CMK (cell line): ENCODE data around the gene LAGE3.

Experiments
- DNase-seq: peaks from one replicate; pipeline ENCODE4 v3.0.0-alpha.2; 2010; ENCODE audit warnings: low read depth

Gene LAGE3

GRCh38 chrX:154478728-154479622 lies at the start of gene LAGE3:
Gene LAGE3, minus strand, starts transcription at chrX:154479281. Its CDS starts 366 bp downstream, at chrX:154478915.
- peak; percentile 75 for DNase-seq

GRCh38 chrX:154526901-154527675 lies 48.0 kb upstream of the LAGE3 start:
- no peak for DNase-seq

- DNase-seq, result no peak
These were observed 46.8 kb upstream of the LAGE3 start for GRCh38 chrX:154525606-154526490.

- DNase-seq, result no peak
These were observed 40.3 kb upstream of the LAGE3 start for GRCh38 chrX:154519389-154519788.

- DNase-seq, result no peak
These were observed 38.2 kb upstream of the LAGE3 start for GRCh38 chrX:154517101-154517781.

- DNase-seq, result no peak
These were observed 37.6 kb upstream of the LAGE3 start for GRCh38 chrX:154516656-154517100.

- DNase-seq, result peak; percentile 71
These were observed 37.0 kb upstream of the LAGE3 start, which contains the start of gene FAM3A for GRCh38 chrX:154515966-154516655. Gene FAM3A, minus strand, starts transcription at chrX:154516232. Its CDS starts 460 bp downstream, at chrX:154515772.

GRCh38 chrX:154515090-154515965 lies 36.2 kb upstream of the LAGE3 start:
- DNase-seq, result no peak

- no peak for DNase-seq
These were observed 34.6 kb upstream of the LAGE3 start for GRCh38 chrX:154513716-154514115.

- DNase-seq, result no peak
These were observed 33.9 kb upstream of the LAGE3 start for GRCh38 chrX:154512879-154513553.

- no peak for DNase-seq
These were observed 32.7 kb upstream of the LAGE3 start for GRCh38 chrX:154511761-154512160.

- no peak for DNase-seq
These were observed 30.4 kb upstream of the LAGE3 start for GRCh38 chrX:154509455-154509854.

GRCh38 chrX:154508384-154508745 lies 29.3 kb upstream of the LAGE3 start:
- no peak for DNase-seq

- DNase-seq, result no peak
These were observed 28.7 kb upstream of the LAGE3 start for GRCh38 chrX:154507673-154508383.

- no peak for DNase-seq
These were observed 27.6 kb upstream of the LAGE3 start for GRCh38 chrX:154506483-154507332.

GRCh38 chrX:154505734-154506133 lies 26.7 kb upstream of the LAGE3 start:
- no peak for DNase-seq

- DNase-seq, result no peak
These were observed 23.9 kb upstream of the LAGE3 start for GRCh38 chrX:154502989-154503388.
